D721Med (cell line): ENCODE measurements around the gene MGLL.

Source experiments
- DNase-seq: peaks from one replicate; pipeline ENCODE4 v3.0.0; 2011; ENCODE audit warnings: low spot score; ENCODE audit not compliant: insufficient read length
- FAIRE-seq: peaks from 2 replicates; lab custom pipeline; 2011; peaks lifted over from hg19 to GRCh38; lab: Jason Lieb, UNC
- CTCF ChIP-seq: IDR thresholded peaks from 2 replicates; pipeline ENCODE4 v1.5.1; 2012; ENCODE audit warnings: mild to moderate bottlenecking, control low read depth; ENCODE audit not compliant: insufficient read depth; ENCODE audit errors: missing control alignments

The MGLL gene

DNA sequence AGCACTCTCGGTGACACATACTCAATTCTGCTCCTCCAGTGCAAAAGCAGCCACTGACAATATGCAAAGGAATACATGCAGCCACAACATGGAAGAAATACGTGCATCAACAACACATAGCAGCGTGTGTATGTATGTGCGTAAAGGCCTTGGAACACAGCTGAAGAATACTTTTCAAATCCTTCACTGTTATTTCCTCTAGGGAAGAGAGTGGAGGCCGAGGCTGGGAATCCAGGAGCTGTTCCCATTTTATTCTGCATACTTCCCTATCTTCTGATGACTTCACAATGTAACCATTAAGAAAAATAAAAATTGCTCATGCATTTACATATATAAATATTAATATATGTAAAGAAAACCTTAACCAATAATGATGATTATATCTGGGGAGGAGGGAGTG lies 36.6 kb upstream of the MGLL start:
- FAIRE-seq: no peak

GRCh38 chr3:127858521-127858920 lies 36.2 kb upstream of the MGLL start:
- no peak for FAIRE-seq
- DNase-seq: no peak
- TF ChIP-seq CTCF: no peak

More for the DNA sequence above, 36.6 kb upstream of the MGLL start:
- TF ChIP-seq CTCF: no peak
- DNase-seq: no peak

DNA sequence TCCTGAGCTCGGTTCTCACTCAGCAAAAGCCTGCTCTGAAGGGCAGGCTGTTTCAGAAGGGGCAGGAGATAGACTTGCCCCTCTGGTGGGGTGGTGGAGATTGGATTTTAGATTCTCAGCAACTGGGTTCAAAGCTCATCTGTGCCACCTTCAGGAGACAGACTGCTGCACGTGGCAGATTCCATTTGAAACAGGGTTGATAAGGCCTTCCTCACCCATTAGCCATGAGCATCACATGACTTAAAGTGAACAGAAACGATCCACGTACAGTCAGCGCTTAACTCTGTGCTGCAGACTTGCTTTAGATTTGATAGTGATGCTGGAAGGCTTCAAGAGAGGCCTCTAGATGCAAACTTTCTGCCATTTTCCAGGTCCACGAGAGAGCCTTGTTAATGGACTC lies 35.0 kb upstream of the MGLL start:
- DNase-seq (no peak), FAIRE-seq (no peak)
- peak; percentile 17 for TF ChIP-seq CTCF

- TF ChIP-seq CTCF: no peak
- FAIRE-seq: no peak
- no peak for DNase-seq
Observed at GRCh38 chr3:127856801-127857200, 34.5 kb upstream of the MGLL start.

- no peak for DNase-seq
- TF ChIP-seq CTCF: no peak
- FAIRE-seq: no peak
Observed at GRCh38 chr3:127855246-127855645, 32.9 kb upstream of the MGLL start.

DNA sequence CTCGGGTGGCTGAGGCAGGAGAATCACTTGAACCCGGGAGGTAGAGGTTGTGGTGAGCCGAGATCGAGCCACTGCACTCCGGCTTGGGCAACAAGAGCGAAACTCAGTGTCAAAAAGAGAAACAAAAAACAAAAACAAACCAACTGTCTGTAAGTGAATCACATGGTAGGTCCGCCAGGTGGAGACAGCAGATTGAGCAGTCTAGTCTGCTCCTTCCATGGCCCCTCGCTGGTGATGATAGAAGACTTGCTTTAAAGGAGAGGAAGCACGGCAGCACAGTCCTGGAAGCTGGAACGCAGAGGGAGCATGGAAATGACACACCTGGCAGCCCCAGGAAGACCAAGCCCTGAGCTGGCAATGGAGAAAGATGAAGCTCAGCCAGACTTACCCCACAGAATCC lies 31.4 kb upstream of the MGLL start:
- no peak for DNase-seq
- FAIRE-seq: no peak
- TF ChIP-seq CTCF: no peak

GRCh38 chr3:127851899-127852298 lies 29.6 kb upstream of the MGLL start:
- FAIRE-seq: peak; percentile 69
- no peak for TF ChIP-seq CTCF
- peak; percentile 53 for DNase-seq
